Fibroblast of skin of left biceps (primary cell): ENCODE measurements around the gene DENND2C.
A peak's percentile ranks its signal among the peaks of the same experiment; 100 is the strongest.

Experiments used
- DNase-seq, 2 experiments: peaks; one replicate each; pipeline ENCODE4 v3.0.0-alpha.2; 2013; ENCODE audit warnings: low read depth in 2 of 2

DENND2C gene, protein sequence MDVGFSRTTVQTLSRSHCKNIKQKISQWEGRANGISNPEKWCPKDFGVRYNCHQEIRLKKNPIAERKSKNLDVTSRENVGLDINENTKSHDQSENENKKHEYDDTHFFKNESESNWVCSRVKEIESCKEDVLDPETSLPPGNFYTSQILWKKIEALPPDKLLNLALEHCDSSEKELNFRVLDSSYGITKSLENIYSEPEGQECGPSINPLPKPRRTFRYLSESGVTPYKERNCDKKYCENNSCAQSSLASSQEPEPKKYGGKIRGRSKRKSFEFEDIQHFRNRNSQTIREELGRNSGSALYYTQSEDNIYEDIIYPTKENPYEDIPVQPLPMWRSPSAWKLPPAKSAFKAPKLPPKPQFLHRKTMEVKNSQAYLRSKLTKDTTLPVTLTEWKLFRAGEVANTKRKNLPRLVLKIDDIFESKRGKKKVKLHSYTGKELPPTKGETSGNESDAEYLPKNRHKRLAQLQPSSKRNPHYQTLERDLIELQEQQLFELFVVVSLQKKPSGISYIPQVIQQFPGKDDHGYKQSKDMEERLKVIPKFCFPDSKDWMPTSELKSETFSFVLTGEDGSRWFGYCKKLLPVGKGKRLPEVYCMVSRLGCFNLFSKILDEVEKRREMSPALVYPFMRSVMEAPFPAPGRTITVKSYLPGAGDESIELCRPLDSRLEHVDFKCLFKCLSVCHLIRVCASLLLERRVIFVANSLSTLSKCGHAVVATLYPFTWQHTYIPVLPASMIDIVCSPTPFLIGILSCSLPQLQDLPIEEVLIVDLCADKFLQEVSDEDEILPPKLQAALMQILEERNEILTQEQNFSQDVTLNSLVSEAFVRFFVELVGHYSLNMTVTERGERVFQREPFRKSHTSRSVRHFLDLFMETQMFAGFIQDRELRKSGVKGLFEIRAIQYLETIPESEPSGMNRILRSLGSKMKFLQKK

GRCh38 chr1:114669562-114670082 is at the start of gene DENND2C:
DENND2C (minus strand) TSS chr1:114670049; CDS start chr1:114625984, 44,065 bp downstream.
- no peak for DNase-seq

DNA sequence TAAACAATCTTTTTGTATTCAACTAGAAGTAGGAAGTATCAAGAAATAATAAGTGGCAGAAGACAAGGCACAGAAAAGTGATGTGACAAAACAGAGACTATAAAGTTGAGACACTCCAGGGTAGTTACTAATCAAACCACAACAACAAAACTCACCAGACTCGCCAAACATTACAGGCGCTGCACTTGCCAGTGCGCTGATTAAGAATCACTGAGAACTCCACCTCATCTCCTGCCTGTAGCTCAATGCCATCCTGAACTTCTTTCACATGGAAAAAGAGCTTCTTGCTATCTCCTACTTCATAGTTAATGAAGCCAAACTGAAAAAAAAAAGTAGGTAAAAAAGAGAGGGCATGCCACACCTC is 49.6 kb upstream of the DENND2C start:
- no peak for DNase-seq

GRCh38 chr1:114718661-114719423 is 49.0 kb upstream of the DENND2C start:
- DNase-seq, result no peak

DNA sequence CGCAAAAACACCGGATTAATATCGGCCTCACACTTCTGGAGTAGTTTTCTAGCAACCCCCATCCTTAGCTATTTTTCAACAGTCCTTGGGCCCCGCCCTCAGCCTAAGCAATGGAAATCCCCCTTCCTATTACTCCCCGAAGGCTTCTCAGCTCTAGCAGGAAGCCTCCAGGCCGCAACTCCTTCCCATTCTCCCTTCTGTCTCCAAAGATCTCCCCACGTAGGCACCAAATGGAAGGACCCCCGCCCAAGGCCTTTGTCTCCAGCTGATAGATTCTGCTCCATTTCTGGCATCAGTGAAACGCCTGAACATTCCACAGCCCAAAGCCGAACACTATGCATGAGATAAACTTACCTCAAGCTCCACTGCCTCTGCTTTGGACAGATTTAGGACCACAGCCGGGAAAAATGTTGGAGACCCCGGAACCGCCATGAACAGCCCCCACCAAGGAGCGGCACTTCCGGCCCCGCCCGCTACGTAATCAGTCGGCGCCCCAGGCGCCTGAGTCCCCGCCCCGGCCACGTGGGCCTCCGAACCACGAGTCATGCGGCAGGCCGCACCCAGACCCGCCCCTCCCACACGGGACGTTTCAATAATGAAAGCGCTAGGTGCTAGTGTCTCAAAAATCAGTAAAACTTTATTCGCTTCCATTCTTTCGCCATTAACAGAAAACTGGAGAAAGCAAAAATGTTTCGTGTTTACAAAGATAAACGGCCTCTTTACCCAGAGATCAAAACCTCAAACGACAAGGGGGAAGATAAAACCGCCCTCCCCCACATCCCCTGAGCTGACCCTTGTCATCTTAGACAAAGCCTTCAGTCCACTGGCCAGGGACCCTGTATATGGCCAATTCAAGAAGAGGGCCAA is 46.7 kb upstream of the DENND2C start, which contains the start of gene NRAS:
TSS of gene NRAS (minus strand) at position 468 of the 867 bp plus-strand sequence. CDS start 611 bp downstream, outside the sequence.
- DNase-seq, result peak; percentile 70 to 78

DNA sequence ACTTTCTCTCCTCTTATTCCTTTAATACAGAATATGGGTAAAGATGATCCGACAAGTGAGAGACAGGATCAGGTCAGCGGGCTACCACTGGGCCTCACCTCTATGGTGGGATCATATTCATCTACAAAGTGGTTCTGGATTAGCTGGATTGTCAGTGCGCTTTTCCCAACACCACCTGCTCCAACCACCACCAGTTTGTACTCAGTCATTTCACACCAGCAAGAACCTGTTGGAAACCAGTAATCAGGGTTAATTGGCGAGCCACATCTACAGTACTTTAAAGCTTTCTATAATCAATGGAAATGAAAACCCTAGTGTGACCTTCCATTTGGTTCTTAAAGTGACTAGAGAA is 46.1 kb upstream of the DENND2C start:
- DNase-seq, result no peak

DNA sequence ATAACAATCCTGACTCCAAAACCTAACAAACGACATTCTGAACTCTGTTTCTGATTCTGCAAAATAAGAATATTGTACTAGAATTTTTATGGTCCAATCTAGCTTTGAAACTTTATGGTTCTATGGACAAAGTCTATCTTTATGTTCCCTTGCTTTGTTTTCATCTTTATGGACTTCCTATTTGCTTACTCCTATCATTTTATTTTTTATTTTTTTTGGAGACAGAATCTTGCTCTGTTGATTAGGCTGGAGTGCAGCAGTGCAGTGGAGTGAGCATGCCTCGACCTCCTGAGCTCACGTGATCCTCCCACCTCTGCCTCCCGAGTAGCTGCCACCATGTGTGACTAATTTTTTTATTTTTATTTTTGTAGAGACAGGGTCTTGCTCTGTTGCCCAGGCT is 43.1 kb upstream of the DENND2C start:
- no peak for DNase-seq

- no peak for DNase-seq
Measured at GRCh38 chr1:114710360-114710759, 40.5 kb upstream of the DENND2C start.

DNA sequence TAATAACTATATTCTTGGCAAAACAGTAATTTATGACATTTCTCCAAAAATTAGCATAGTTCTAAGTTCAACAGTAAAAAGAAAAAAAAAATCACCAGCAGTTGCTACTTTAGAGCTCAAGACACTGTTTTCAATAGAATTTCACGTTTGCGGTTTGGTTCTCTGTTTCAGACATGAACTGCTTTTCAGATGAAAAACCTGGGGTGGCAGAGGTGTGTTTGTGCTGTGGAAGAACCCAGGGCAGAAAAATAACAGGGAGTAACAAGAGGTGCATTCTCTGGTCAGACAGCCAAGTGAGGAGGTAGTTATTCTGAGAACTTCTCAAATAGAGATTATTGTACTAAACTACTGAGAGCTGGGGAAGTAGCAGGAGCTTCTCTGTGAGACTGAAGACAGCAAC is 37.8 kb upstream of the DENND2C start:
- no peak for DNase-seq

GRCh38 chr1:114703242-114703641 is 33.4 kb upstream of the DENND2C start:
- no peak for DNase-seq

GRCh38 chr1:114702737-114703136 is 32.9 kb upstream of the DENND2C start:
- DNase-seq, result no peak

DNA sequence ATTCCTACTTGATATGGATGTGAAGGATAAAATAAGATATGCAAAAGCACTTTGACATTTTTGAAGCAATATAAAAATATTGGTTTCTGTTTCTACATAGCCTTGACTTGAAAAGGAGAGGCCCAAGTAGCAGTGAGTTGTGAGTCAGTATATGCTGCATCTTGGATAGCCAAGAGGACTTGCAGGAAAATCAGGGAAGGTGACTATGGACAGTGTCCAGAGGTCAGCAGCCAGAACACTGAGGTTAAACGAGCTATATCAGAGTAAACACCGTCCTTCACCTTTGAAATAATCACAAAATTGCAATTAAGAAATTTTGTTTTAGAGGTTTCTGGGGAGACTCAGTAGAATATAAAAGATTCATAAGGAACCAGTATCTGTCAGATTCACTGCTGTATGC is 32.1 kb upstream of the DENND2C start:
- no peak for DNase-seq

GRCh38 chr1:114700036-114700600 is 30.3 kb upstream of the DENND2C start:
- peak in 1 of 2 experiments; percentile 24 for DNase-seq

GRCh38 chr1:114696810-114697209 is 27.0 kb upstream of the DENND2C start:
- DNase-seq, result no peak

GRCh38 chr1:114695430-114696058 is 25.7 kb upstream of the DENND2C start, which contains the start of gene AMPD1:
AMPD1 (minus strand) TSS chr1:114695546; CDS start chr1:114695471, 75 bp downstream.
- peak; percentile 41 to 59 for DNase-seq

- no peak for DNase-seq
Measured at GRCh38 chr1:114694540-114695310, 24.9 kb upstream of the DENND2C start.

DNA sequence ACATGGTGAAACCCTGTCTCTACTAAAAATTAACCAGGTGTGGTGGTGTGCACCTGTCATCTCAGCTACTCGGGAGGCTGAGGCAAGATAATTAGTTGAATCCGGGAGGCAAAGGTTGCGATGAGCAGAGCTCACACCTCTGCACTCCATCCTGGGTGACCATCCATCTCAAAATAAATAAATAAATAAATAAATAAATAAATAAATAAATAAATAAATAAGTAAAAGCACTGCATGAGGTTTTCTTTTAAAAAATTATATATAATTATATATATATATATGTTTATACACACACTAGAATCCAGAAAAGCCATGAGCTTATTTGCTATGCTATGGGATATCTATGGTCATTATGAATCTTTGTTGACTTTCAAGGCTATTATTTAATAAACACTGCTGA is 23.1 kb upstream of the DENND2C start:
- DNase-seq, result no peak

- DNase-seq, result no peak
Measured at GRCh38 chr1:114691061-114691460, 21.2 kb upstream of the DENND2C start.

DNA sequence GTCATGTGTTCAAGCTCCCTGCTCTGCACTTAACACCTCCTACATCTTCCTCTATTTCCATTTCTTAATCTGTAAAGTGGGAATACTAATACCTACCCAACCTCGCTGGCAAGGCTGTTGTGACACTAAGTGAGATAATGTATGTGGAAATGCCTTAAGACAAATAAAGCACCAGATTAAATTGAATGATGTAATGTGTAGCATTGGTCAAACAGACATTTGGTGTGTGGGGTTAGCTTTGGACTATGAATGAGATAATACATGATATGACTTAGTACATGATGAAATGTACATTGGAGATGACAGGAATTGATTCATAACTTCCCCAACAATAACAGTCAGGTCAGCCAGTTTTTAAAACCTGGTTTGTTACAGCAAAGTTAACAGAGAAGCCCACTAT is 20.3 kb upstream of the DENND2C start:
- DNase-seq, result no peak

DNA sequence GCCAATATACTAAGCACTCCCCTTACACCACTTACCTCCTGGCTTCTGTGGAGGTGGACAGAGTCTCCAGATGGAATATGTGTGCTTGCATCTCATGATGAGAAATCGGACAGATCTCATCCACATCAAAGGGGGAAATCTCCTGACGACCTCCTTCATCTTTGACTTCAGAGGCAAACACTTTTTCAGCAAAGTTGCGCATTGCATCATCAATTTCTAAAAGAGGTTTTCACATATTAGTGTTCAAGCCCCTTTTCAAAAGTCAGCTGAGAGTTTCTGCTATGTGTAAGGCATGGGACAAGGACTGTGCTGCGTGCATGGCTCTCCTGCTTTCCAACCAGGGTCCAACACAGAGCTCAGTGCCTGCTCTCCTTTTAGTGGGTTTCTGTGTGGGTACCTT is 18.7 kb upstream of the DENND2C start:
- no peak for DNase-seq
